ENCODE measurements around the gene C3orf20. TPM values are rescaled to one million over a fixed set of nuclear protein-coding genes. Genes with fewer than 3 reads are reported as not detected.

Gene C3orf20
- total and polyA plus RNA-seq, 2 of the 13 experiments (the other 11 are each of a cell fraction or from before 2014, with no cell fraction given) = 0.03 to 0.04 TPM

GRCh38 chr3:14725564-14726440 lies 50.9 kb downstream of the C3orf20 start:
- Histone ChIP-seq H2AFZ (ENCODE audit: low read length) (no peak overlapping the region), H3K36me3 (replicated peaks in 1 of 2; ENCODE audit: control insufficient read depth in 1 of 2, insufficient read depth in 2 of 2, low read length in 2 of 2) (no peaks in the 10 kb centered on the region), H3K9ac (ENCODE audit: insufficient read depth, low read depth, low read length) (no peak overlapping the region), H3K27me3 (ENCODE audit: control insufficient read depth in 1 of 2, insufficient read depth in 2 of 2, low read length in 2 of 2) (no peaks in the 10 kb centered on the region; a peak in 1 of 5 replicates), H3K4me3 (replicated peaks in 1 of 3; ENCODE audit: insufficient read depth in 1 of 3, low read depth in 2 of 3, low read length in 3 of 3) (no peak overlapping the region), H3K27ac (ENCODE audit: extremely low read length, insufficient read depth, low read length) (no peak overlapping the region), H3K79me2 (ENCODE audit: insufficient read depth, low read length) (no peaks in the 10 kb centered on the region), H3K9me3 (ENCODE audit: low read length) (no peaks in the 10 kb centered on the region), H4K20me1 (ENCODE audit: insufficient read depth, low read length) (no peaks in the 10 kb centered on the region), H3K4me2 (ENCODE audit: low read depth, low read length) (0 out of 2 replicates have a peak overlapping the region, but pooled peaks have one; percentile 15), H3K4me1 (ENCODE audit: insufficient read depth, low read length) (peaks cover 16% of the 10 kb centered on the region)
- 11% methylated on average over 6 of the region's 9 CpGs for WGBS (ENCODE audit: low lambda C conversion rate)
- ATAC-seq (no peak; the same call in 2 of the 3 replicates), FAIRE-seq (no peak), DNase-seq (ENCODE audit: low spot score) (no peak)
- TF ChIP-seq ZBTB21 (CRISPR knock-in tag; IDR thresholded peaks at IDR 0.05) = no peak
- TF ChIP-seq PHF5A (CRISPR knock-in tag; IDR thresholded peaks at IDR 0.05; ENCODE audit: low read depth, unreplicated experiment) = no peak
- TF ChIP-seq HMG20B (CRISPR knock-in tag; conservative IDR thresholded peaks at IDR 0.05) = no peak
- TF ChIP-seq ZNF782 (CRISPR knock-in tag; IDR thresholded peaks at IDR 0.05; ENCODE audit: borderline replicate concordance) = no peak
- TF ChIP-seq MEIS2 (CRISPR knock-in tag; IDR thresholded peaks at IDR 0.05) = no peak
- TF ChIP-seq SRF (IDR thresholded peaks at IDR 0.05; ENCODE audit: low read depth, low read length) = no peak
- TF ChIP-seq ZNF772 (CRISPR knock-in tag; IDR thresholded peaks at IDR 0.05) = no peak
- TF ChIP-seq NRL (CRISPR knock-in tag; IDR thresholded peaks at IDR 0.05; ENCODE audit: borderline replicate concordance) = no peak
- no peak for TF ChIP-seq TBX2 (CRISPR knock-in tag; IDR thresholded peaks at IDR 0.05; ENCODE audit: borderline replicate concordance)
- no peak for TF ChIP-seq ZNF644 (CRISPR knock-in tag; IDR thresholded peaks at IDR 0.05; ENCODE audit: low read depth)
- no peak for TF ChIP-seq WIZ (CRISPR knock-in tag; IDR thresholded peaks at IDR 0.05)
- TF ChIP-seq ZNF616 (CRISPR knock-in tag; IDR thresholded peaks at IDR 0.05; ENCODE audit: low read depth) = no peak
- no peak for TF ChIP-seq MXD1 (CRISPR knock-in tag; IDR thresholded peaks at IDR 0.05)
- ChIA-PET CTCF (ENCODE audit: low intra/inter-chr PET ratio, low total read pairs) (no interaction called here), POLR2A (interaction anchor here (1.3 kb wide), 1 partner anchor 74 kb away, joined by 5 read pairs; the partner anchor contains the start of gene CCDC174)
- in situ Hi-C loops (cut with HindIII; ENCODE audit: extremely low pct_ligation_motif_present, low pct_unique_long_range_greater_than_20kb) (no loop called here), intact Hi-C loops (cut with micrococcal nuclease; ENCODE audit: unreplicated experiment) (no loop called here)
- no TSS peak for BruUV-seq (replicated peaks)

Data from HepG2 (cell line).